Stimulated activated CD8-positive, alpha-beta memory T cell treated with anti-CD3 and anti-CD28 coated beads, Interleukin-4, amount 100 ng/mL, for 48 hours (primary cell): Measurements from ENCODE around the gene INHA.

ENCODE experiments used
- DNase-seq: peaks from one replicate; pipeline ENCODE4 v3.0.0-alpha.2; 2020

The INHA gene

GRCh38 chr2:219575566-219576504 is 3.7 kb downstream of the INHA start:
- DNase-seq: no peak

GRCh38 chr2:219576505-219577388 is 4.6 kb downstream of the INHA start:
- DNase-seq: no peak

GRCh38 chr2:219578811-219579613 is 6.9 kb downstream of the INHA start:
- no peak for DNase-seq

GRCh38 chr2:219581346-219581745 is 9.2 kb downstream of the INHA start:
- DNase-seq: no peak

GRCh38 chr2:219591091-219591490 is 19.0 kb downstream of the INHA start:
- DNase-seq: no peak

GRCh38 chr2:219592736-219593135 is 20.6 kb downstream of the INHA start:
- DNase-seq: no peak

- DNase-seq: no peak
Measured at GRCh38 chr2:219593154-219593553, 21.0 kb downstream of the INHA start.

GRCh38 chr2:219595256-219595655 is 23.1 kb downstream of the INHA start:
- DNase-seq: no peak

- no peak for DNase-seq
Measured at GRCh38 chr2:219596954-219597551, 24.9 kb downstream of the INHA start.

GRCh38 chr2:219597552-219598307 is 25.6 kb downstream of the INHA start, which contains the start of gene STK11IP:
TSS of gene STK11IP (plus strand) at chr2:219597857. CDS start at chr2:219598120, 263 bp downstream.
- DNase-seq: peak; percentile 94

- no peak for DNase-seq
Measured at GRCh38 chr2:219598308-219599078, 26.4 kb downstream of the INHA start.

- no peak for DNase-seq
Measured at GRCh38 chr2:219603771-219604170, 31.7 kb downstream of the INHA start.

GRCh38 chr2:219605607-219605954 is 33.5 kb downstream of the INHA start:
- DNase-seq: no peak

GRCh38 chr2:219607931-219608330 is 35.8 kb downstream of the INHA start:
- no peak for DNase-seq

GRCh38 chr2:219608399-219608964 is 36.4 kb downstream of the INHA start:
- DNase-seq: no peak

GRCh38 chr2:219609149-219609750 is 37.1 kb downstream of the INHA start:
- DNase-seq: no peak

- DNase-seq: no peak
Measured at GRCh38 chr2:219611306-219611705, 39.2 kb downstream of the INHA start.

GRCh38 chr2:219611866-219612576 is 39.9 kb downstream of the INHA start:
- no peak for DNase-seq

GRCh38 chr2:219612577-219613286 is 40.6 kb downstream of the INHA start:
- no peak for DNase-seq
